Activated naive CD8-positive, alpha-beta T cell treated with anti-CD3 and anti-CD28 coated beads, Interleukin-2, amount 50 U/mL, for 16 hours (primary cell): ENCODE measurements around the gene ZNF736.
A peak's percentile ranks its signal among the peaks of the same experiment; 100 is the strongest.
"Not testable (repeated sequence)": the region's sequence is repeated elsewhere in the genome, so short reads cannot be mapped to it uniquely, and the experiment has no call there.

Experiments
- DNase-seq: peaks from one replicate; pipeline ENCODE4 v3.0.0-alpha.2; 2020; ENCODE audit warnings: low read depth, low spot score

ZNF736 gene

GRCh38 chr7:64313740-64314491 lies at the start of gene ZNF736:
Gene ZNF736, plus strand, starts transcription at chr7:64313961. Its CDS starts 190 bp downstream, at chr7:64314151.
- peak; percentile 75 for DNase-seq

GRCh38 chr7:64266341-64266919 lies 47.3 kb upstream of the ZNF736 start:
- DNase-seq = no peak

- DNase-seq = no peak
Measured at GRCh38 chr7:64277630-64278029, 36.1 kb upstream of the ZNF736 start.

- DNase-seq = no peak
Measured at GRCh38 chr7:64294701-64295420, 18.9 kb upstream of the ZNF736 start.

- not testable (repeated sequence) for DNase-seq
Measured at GRCh38 chr7:64297418-64297817, 16.3 kb upstream of the ZNF736 start.

GRCh38 chr7:64300641-64301405 lies 12.9 kb upstream of the ZNF736 start:
- no peak for DNase-seq

GRCh38 chr7:64307254-64308015 lies 6.3 kb upstream of the ZNF736 start:
- DNase-seq = peak; percentile 89

GRCh38 chr7:64308016-64308270 lies 5.8 kb upstream of the ZNF736 start:
- DNase-seq = no peak

GRCh38 chr7:64310426-64310825 lies 3.3 kb upstream of the ZNF736 start:
- DNase-seq = no peak

GRCh38 chr7:64312826-64313225 lies 935 bp upstream of the ZNF736 start:
- DNase-seq = no peak

GRCh38 chr7:64314566-64314965 lies 805 bp downstream of the ZNF736 start:
- no peak for DNase-seq

- not testable (repeated sequence) for DNase-seq
Measured at GRCh38 chr7:64316031-64316742, 2.4 kb downstream of the ZNF736 start.

GRCh38 chr7:64320547-64321513 lies 7.1 kb downstream of the ZNF736 start:
- DNase-seq = no peak

- not testable (repeated sequence) for DNase-seq
Measured at GRCh38 chr7:64324166-64324565, 10.4 kb downstream of the ZNF736 start.

- not testable (repeated sequence) for DNase-seq
Measured at GRCh38 chr7:64348713-64349210, 35.0 kb downstream of the ZNF736 start.

- DNase-seq = no peak
Measured at GRCh38 chr7:64359543-64359942, 45.8 kb downstream of the ZNF736 start.

- no peak for DNase-seq
Measured at GRCh38 chr7:64371116-64371515, 57.4 kb downstream of the ZNF736 start.

GRCh38 chr7:64373017-64373416 lies 59.3 kb downstream of the ZNF736 start:
- no peak for DNase-seq

- no peak for DNase-seq
Measured at GRCh38 chr7:64400401-64400800, 86.6 kb downstream of the ZNF736 start.
